ENCODE measurements around the gene KRTAP5-3. TPM values are rescaled to one million over a fixed set of nuclear protein-coding genes. Genes with fewer than 3 reads are reported as not detected.

The KRTAP5-3 gene
- total and polyA plus RNA-seq, 2 of the 8 experiments (the other 6 are each of a cell fraction or from before 2014, with no cell fraction given), result not detected

- Histone ChIP-seq H3K4ac (replicated peaks; ENCODE audit: insufficient read length, low read depth, low read length) (no peak overlapping the region), H3K79me1 (ENCODE audit: low read depth, low read length) (no peaks in the 10 kb centered on the region), H4K91ac (replicated peaks; ENCODE audit: insufficient read length, low read length) (no peak overlapping the region), H2BK120ac (replicated peaks; ENCODE audit: low read depth, low read length) (no peak overlapping the region), H3K23ac (ENCODE audit: insufficient read length) (no peak overlapping the region), H3K9ac (replicated peaks in 1 of 4; ENCODE audit: extremely low read depth in 1 of 4, low read depth in 3 of 4, low read length in 3 of 4) (no peak overlapping the region), H3K27ac (ENCODE audit: low read depth, low read length) (no peak overlapping the region), H2AK5ac (ENCODE audit: low read depth, low read length) (0 out of 2 replicates have a peak overlapping the region, but pooled peaks have one; percentile 33), H2BK5ac (ENCODE audit: low read depth, low read length) (no peak overlapping the region), H3K23me2 (ENCODE audit: low read depth, low read length) (no peaks in the 10 kb centered on the region; the same call in 1 of the 2 replicates), H3K14ac (ENCODE audit: insufficient read length) (no peak overlapping the region), H2BK20ac (ENCODE audit: low read length) (0 out of 2 replicates have a peak overlapping the region, but pooled peaks have one; percentile 3), H3K4me1 (replicated peaks in 1 of 4; ENCODE audit: control insufficient read depth in 3 of 4, insufficient read depth in 4 of 4, low read length in 3 of 4) (peaks cover 0 to 56% (median 39%) of the 10 kb centered on the region in 4 experiments; a peak in 6 of 7 replicates), H2AFZ (ENCODE audit: low read length) (no peak overlapping the region), H3K36me3 (ENCODE audit: control insufficient read depth in 2 of 4, insufficient read depth in 4 of 4, low read length in 3 of 4) (no peaks in the 10 kb centered on the region), H3K79me2 (ENCODE audit: control insufficient read depth in 1 of 2, insufficient read depth in 2 of 2, low read length in 2 of 2) (no peaks in the 10 kb centered on the region), H3K4me2 (ENCODE audit: insufficient read depth in 1 of 2, low read depth in 2 of 2, low read length in 2 of 2) (no peak overlapping the region; a peak in 1 of 4 replicates), H4K20me1 (replicated peaks in 1 of 2; ENCODE audit: control insufficient read depth in 1 of 2, insufficient read depth in 2 of 2, low read length in 2 of 2) (peaks cover 4 to 24% of the 10 kb centered on the region in 2 experiments), H3K56ac (replicated peaks; ENCODE audit: insufficient read length, low read depth, low read length) (no peak overlapping the region), H4K5ac (ENCODE audit: insufficient read length, low read depth, low read length) (no peak overlapping the region), H3K4me3 (ENCODE audit: extremely low read depth in 1 of 4, insufficient read depth in 2 of 4, low read depth in 3 of 4, low read length in 4 of 4) (no peak overlapping the region), H2BK12ac (ENCODE audit: low read depth, low read length) (peak overlapping the region; percentile 92; the same call in 1 of the 2 replicates), H3K9me3 (ENCODE audit: insufficient read depth in 2 of 2, low read depth in 1 of 2, low read length in 1 of 2) (no peaks in the 10 kb centered on the region), H4K8ac (ENCODE audit: extremely low read depth, insufficient read depth, low read length) (no peak overlapping the region), H3K18ac (ENCODE audit: extremely low read depth, low read length) (no peak overlapping the region), H3K27me3 (replicated peaks in 1 of 4; ENCODE audit: control insufficient read depth in 3 of 4, extremely low read depth in 1 of 4, insufficient read depth in 3 of 4, low read length in 3 of 4) (peaks cover 18 to 43% (median 39%) of the 10 kb centered on the region in 4 experiments), H2BK15ac (ENCODE audit: low read length) (0 out of 2 replicates have a peak overlapping the region, but pooled peaks have one; percentile 25)
- FAIRE-seq, result no peak
- POLR2A ChIA-PET (ENCODE audit: partially characterized antibody), result interaction anchor here (0.9 to 6.9 kb wide), 6 partner anchors 12 to 349 kb away, joined by 3 to 58 read pairs (median 4); no protein-coding TSS in a partner anchor
- TF ChIP-seq POLR2AphosphoS5 (IDR thresholded peaks at IDR 0.05; ENCODE audit: low read depth, low read length) (no peak), KDM5A (IDR thresholded peaks at IDR 0.05; ENCODE audit: low read length) (no peak), POU5F1 (IDR thresholded peaks at IDR 0.05; ENCODE audit: low read depth, low read length) (no peak), ZNF274 (IDR thresholded peaks at IDR 0.05; ENCODE audit: borderline replicate concordance, extremely low read depth, low read length) (no peak), ASH2L (IDR thresholded peaks at IDR 0.05; ENCODE audit: low read length) (no peak), YY1 (IDR thresholded peaks at IDR 0.05; ENCODE audit: low read depth, low read length) (no peak), CHD1 (IDR thresholded peaks at IDR 0.05; ENCODE audit: low read depth, low read length) (no peak), ATF2 (IDR thresholded peaks at IDR 0.05; ENCODE audit: low read length) (no peak)
- DNase-seq (ENCODE audit: low read depth in 1 of 2, low spot score in 2 of 2), result no peak
- 79% methylated on average over 14 of the region's 14 CpGs; no CpG with 5 or more reads in 1 of the 2 experiments for WGBS, 2 experiments (ENCODE audit: extremely low coverage in 1 of 2, insufficient coverage in 1 of 2, insufficient read length in 1 of 2, insufficient replicate concordance in 2 of 2, low coverage in 1 of 2, low lambda C conversion rate in 2 of 2, missing lambda C conversion rate in 1 of 2)
- CTCF ChIA-PET (ENCODE audit: partially characterized antibody), result interaction anchor here (0.6 to 9.1 kb wide), 7 partner anchors 14 to 527 kb away, joined by 3 to 100 read pairs (median 4); partner anchors contain the start of gene KRTAP5-3
Measured at GRCh38 chr11:1569251-1569780, 38.9 kb downstream of the KRTAP5-3 start.

Measured in H1 (cell line).